C1 segment of cervical spinal cord (tissue), 14 donors: ENCODE measurements around the gene POLR2C.

ENCODE experiments used
- DNase-seq, 14 donors: peaks; one replicate each; lab custom pipeline; 2025; lab: John Stamatoyannopoulos, UW

Gene POLR2C

DNA sequence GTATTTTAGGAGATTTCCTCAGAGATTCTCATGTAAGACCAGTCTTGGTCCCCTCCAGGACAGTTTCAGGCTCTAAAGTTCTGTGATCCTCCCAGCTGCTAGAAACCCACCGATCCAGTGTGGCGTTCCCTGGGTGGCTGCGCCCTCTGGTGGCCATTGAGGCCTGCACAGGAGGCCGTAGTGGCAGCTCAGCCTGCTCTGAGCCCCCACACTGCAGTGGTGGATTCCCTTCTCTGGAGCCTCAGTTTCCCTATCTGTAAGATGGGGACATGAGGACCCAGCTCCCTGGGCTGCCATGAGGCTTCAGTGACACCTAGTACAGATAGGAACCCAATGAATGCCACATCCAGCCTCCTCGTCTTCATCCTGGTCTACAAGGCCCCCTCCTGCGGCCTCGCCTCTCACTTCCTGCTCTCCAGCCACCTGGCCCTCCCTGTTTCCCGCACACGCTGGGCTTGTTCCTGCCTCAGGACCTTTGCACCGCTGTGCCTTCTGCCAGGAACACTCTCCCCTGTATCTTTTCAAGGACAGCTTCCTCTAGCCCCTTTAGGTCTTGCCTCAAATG lies 57.4 kb downstream of the POLR2C start:
- DNase-seq, result peak in 12 of 14 donors; percentile 7 to 72 (median 30)
